PC-3 (cell line): Measurements from ENCODE around the gene NSUN3. TPM values are rescaled to one million over a fixed set of nuclear protein-coding genes. Genes with fewer than 3 reads are reported as not detected.

Source experiments
- ATAC-seq: fragments of 200-7000 bp; cut with Tn5 transposase; 2 replicates; pipeline ENCODE4 v1.9.1; 2020; ENCODE audit warnings: mild to moderate bottlenecking, moderate library complexity
- BruUV-seq: library from RNA; stranded (reverse); fragments of 400-500 nt; replicated peaks from 2 replicates; lab custom pipeline; 2021; lab: Mats Ljungman, UMichigan
- CTCF ChIA-PET: fragments of 300-600 bp; sonication (Branson Sonifier 250); formaldehyde crosslinking; loops from one replicate; lab custom pipeline; 2022; ENCODE audit warnings: antibody characterized with exemption; lab: Charles Lee
- POLR2A ChIA-PET: fragments of 300-600 bp; sonication (Branson Sonifier 250); formaldehyde crosslinking; loops from one replicate; lab custom pipeline; 2022; ENCODE audit warnings: antibody characterized with exemption; ENCODE audit not compliant: unreplicated experiment; lab: Charles Lee
- DNase-seq: peaks from one replicate; pipeline ENCODE4 v3.0.0-alpha.2; 2015
- H2AFZ ChIP-seq: fragments of 300-600 bp; sonication (generic); 2 replicates; pipeline ENCODE4 v1.6.0; 2016; ENCODE audit warnings: antibody characterized with exemption, low read length
- H3F3A ChIP-seq: fragments of 300-600 bp; sonication (generic); one replicate; pipeline ENCODE4 v1.6.0; 2017; ENCODE audit warnings: antibody characterized with exemption, low read length, control low read depth, mild to moderate bottlenecking; ENCODE audit not compliant: unreplicated experiment
- H3K27ac ChIP-seq: fragments of 300-600 bp; sonication (generic); 2 replicates; pipeline ENCODE4 v1.5.1; 2016; ENCODE audit warnings: mild to moderate bottlenecking, low read length
- H3K27me3 ChIP-seq: fragments of 300-600 bp; sonication (generic); 2 replicates; pipeline ENCODE4 v1.6.1; 2016; ENCODE audit warnings: low read length, mixed read lengths
- H3K36me3 ChIP-seq: fragments of 300-600 bp; sonication (generic); 2 replicates; pipeline ENCODE4 v1.6.1; 2016; ENCODE audit warnings: low read depth, mixed run types, low read length, mixed read lengths
- H3K4me1 ChIP-seq: fragments of 300-600 bp; sonication (generic); 2 replicates; pipeline ENCODE4 v1.5.1; 2016; ENCODE audit warnings: low read length; ENCODE audit not compliant: insufficient read depth
- H3K4me2 ChIP-seq: fragments of 300-600 bp; sonication (generic); 2 replicates; pipeline ENCODE4 v1.6.0; 2016; ENCODE audit warnings: low read length
- H3K4me3 ChIP-seq: fragments of 300-600 bp; sonication (generic); 2 replicates; pipeline ENCODE4 v1.5.1; 2016; ENCODE audit warnings: mild to moderate bottlenecking, low read length, mixed read lengths
- H3K79me2 ChIP-seq: fragments of 300-600 bp; sonication (generic); 2 replicates; pipeline ENCODE4 v1.6.1; 2017; ENCODE audit warnings: low read length, mixed read lengths
- H3K9ac ChIP-seq: fragments of 300-600 bp; sonication (generic); 2 replicates; pipeline ENCODE4 v1.6.0; 2016; ENCODE audit warnings: mild to moderate bottlenecking, low read length
- H3K9me2 ChIP-seq: fragments of 300-600 bp; sonication (generic); replicated peaks from 2 replicates; pipeline ENCODE4 v1.6.1; 2016; ENCODE audit warnings: mixed run types, low read length, mixed read lengths
- H3K9me3 ChIP-seq: fragments of 300-600 bp; sonication (generic); 2 replicates; pipeline ENCODE4 v1.6.1; 2016; ENCODE audit warnings: low read length, mixed read lengths
- H4K20me1 ChIP-seq: fragments of 300-600 bp; sonication (generic); 2 replicates; pipeline ENCODE4 v1.6.1; 2016; ENCODE audit warnings: low read length, mixed read lengths
- EZH2 ChIP-seq: fragments of 300-600 bp; sonication (generic); IDR thresholded peaks from one replicate; pipeline ENCODE4 v1.6.1; 2017; ENCODE audit warnings: antibody characterized with exemption, mild to moderate bottlenecking, low read length; ENCODE audit not compliant: unreplicated experiment
- EZH2phosphoT487 ChIP-seq: fragments of 300-600 bp; sonication (generic); IDR thresholded peaks from 2 replicates; pipeline ENCODE4 v1.6.1; 2018; ENCODE audit warnings: mild to moderate bottlenecking, antibody characterized with exemption, low read length, borderline replicate concordance
- intact Hi-C: fragments of 100-400 bp; cut with micrococcal nuclease; formaldehyde crosslinking; loops from 2 replicates; pipeline ENCODE4 v1.9.0; 2023
- total RNA-seq: library from RNA; depleted of rRNA; stranded (reverse); fragments of >200 nt; gene quantifications from 2 replicates; pipeline ENCODE4 v1.2.3, GENCODE V29; 2014
- TF ChIP-seq, protein P1 (sequence below): fragments of 300-600 bp; sonication (generic); conservative IDR thresholded peaks from 2 replicates; pipeline ENCODE4 v1.5.1; 2017; ENCODE audit warnings: antibody characterized with exemption, low read depth, mild to moderate bottlenecking, low read length

NSUN3 gene
- total RNA-seq, 1 experiment from 2014 or later: 4.4 TPM

DNA sequence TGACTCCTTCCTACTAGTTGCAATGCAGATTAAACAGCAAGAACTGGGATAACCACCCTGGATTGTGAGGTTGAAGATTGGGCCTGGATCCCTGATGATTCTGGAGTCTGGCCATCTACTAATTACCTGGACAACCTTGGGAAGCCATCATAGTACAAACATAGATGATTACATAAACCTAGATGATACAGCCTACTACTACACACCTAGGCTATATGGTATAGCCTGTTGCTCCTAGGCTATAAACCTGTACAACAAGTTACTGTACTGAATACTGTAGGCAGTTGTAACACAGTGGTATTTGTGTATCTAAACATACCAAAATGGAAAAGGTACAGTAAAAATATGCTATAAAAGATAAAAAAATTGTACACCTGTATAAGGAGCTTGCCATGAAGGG, 48.0 kb downstream of the NSUN3 start:
- Histone ChIP-seq H3K79me2 (no peaks in the 10 kb centered on the region), H3K9me2 (no peaks in the 10 kb centered on the region), H3F3A (no peaks in the 10 kb centered on the region), H3K36me3 (no peaks in the 10 kb centered on the region), H2AFZ (no peak overlapping the region), H3K4me3 (no peak overlapping the region), H3K27ac (no peak overlapping the region), H3K4me1 (no peaks in the 10 kb centered on the region), H3K9ac (no peak overlapping the region), H3K27me3 (no peaks in the 10 kb centered on the region), H3K4me2 (no peak overlapping the region), H4K20me1 (no peaks in the 10 kb centered on the region), H3K9me3 (no peaks in the 10 kb centered on the region)
- peak; percentile 13; the same call in 1 of the 2 replicates for ATAC-seq
- TF ChIP-seq, protein P1, sequence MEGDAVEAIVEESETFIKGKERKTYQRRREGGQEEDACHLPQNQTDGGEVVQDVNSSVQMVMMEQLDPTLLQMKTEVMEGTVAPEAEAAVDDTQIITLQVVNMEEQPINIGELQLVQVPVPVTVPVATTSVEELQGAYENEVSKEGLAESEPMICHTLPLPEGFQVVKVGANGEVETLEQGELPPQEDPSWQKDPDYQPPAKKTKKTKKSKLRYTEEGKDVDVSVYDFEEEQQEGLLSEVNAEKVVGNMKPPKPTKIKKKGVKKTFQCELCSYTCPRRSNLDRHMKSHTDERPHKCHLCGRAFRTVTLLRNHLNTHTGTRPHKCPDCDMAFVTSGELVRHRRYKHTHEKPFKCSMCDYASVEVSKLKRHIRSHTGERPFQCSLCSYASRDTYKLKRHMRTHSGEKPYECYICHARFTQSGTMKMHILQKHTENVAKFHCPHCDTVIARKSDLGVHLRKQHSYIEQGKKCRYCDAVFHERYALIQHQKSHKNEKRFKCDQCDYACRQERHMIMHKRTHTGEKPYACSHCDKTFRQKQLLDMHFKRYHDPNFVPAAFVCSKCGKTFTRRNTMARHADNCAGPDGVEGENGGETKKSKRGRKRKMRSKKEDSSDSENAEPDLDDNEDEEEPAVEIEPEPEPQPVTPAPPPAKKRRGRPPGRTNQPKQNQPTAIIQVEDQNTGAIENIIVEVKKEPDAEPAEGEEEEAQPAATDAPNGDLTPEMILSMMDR: no peak
- TF ChIP-seq EZH2phosphoT487: no peak
- no peak for TF ChIP-seq EZH2
- ChIA-PET CTCF (no interaction called here), POLR2A (no interaction called here)
- no TSS peak for BruUV-seq
- DNase-seq: no peak
- intact Hi-C loops: no loop called here

DNA sequence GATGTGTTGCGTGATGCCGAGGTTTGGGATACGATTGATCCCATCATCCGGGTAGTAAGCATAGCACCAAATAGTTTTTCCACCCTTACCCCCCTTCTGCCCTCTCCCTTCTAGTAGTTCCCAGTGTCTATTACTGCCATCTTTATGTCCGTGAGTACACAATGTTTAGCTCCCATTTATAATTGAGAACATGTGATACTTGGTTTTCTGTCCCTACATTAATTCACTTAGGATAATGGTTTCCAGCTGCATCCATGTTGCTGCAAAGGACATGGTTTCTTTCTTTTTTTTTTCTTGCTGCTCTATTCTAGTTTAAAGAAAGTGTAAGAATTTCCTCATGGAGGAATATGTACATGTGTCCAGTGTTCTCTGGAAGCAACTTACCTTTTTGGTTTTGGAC, 51.8 kb downstream of the NSUN3 start:
- Histone ChIP-seq H3F3A (no peaks in the 10 kb centered on the region), H3K27me3 (no peaks in the 10 kb centered on the region), H3K9ac (no peak overlapping the region), H3K4me2 (no peak overlapping the region), H4K20me1 (no peaks in the 10 kb centered on the region), H3K36me3 (no peaks in the 10 kb centered on the region), H3K4me1 (no peaks in the 10 kb centered on the region), H3K27ac (no peak overlapping the region), H3K4me3 (no peak overlapping the region), H2AFZ (no peak overlapping the region), H3K79me2 (no peaks in the 10 kb centered on the region), H3K9me3 (no peaks in the 10 kb centered on the region), H3K9me2 (no peaks in the 10 kb centered on the region)
- no peak for DNase-seq
- ChIA-PET CTCF (interaction anchor here (0.6 kb wide), 1 partner anchor 1549 kb away, joined by 3 read pairs; no protein-coding TSS in a partner anchor), POLR2A (interaction anchor here (0.6 kb wide), 1 partner anchor 582 kb away, joined by 3 read pairs; no protein-coding TSS in a partner anchor)
- no TSS peak for BruUV-seq
- TF ChIP-seq, protein P1: no peak
- TF ChIP-seq EZH2: no peak
- TF ChIP-seq EZH2phosphoT487: no peak
- intact Hi-C loops: loop anchor here (1.0 to 5.0 kb wide), 7 partner anchors 43 to 603 kb away; no protein-coding TSS in a partner anchor
- no peak for ATAC-seq

DNA sequence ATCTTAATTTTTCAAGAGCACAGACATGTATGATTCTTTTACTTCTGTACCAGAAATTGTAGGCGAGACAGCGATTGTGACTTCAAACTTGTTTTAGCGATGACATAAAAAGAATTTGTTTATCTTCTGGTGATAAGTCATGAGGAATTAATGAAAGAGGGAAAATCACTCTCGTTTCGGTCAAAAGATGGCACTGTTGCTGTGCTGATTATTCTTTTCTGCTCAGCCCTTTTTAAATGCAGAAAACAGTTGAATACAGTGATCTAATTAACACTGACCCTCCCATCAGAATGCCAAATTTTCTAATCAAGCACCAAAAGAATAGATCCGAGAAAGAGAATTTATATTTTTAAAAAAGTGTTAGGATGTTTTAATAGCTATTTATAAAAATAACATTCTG, 52.6 kb downstream of the NSUN3 start:
- Histone ChIP-seq H3K4me1 (no peaks in the 10 kb centered on the region), H3K9ac (no peak overlapping the region), H3K27ac (no peak overlapping the region), H3K9me3 (no peaks in the 10 kb centered on the region), H3K79me2 (no peaks in the 10 kb centered on the region), H3F3A (no peaks in the 10 kb centered on the region), H4K20me1 (no peaks in the 10 kb centered on the region), H3K4me2 (no peak overlapping the region), H3K36me3 (no peaks in the 10 kb centered on the region), H3K27me3 (no peaks in the 10 kb centered on the region), H3K9me2 (no peaks in the 10 kb centered on the region), H3K4me3 (no peak overlapping the region), H2AFZ (no peak overlapping the region)
- intact Hi-C loops: loop anchor here (1.0 to 5.0 kb wide), 7 partner anchors 42 to 602 kb away; no protein-coding TSS in a partner anchor
- no peak for TF ChIP-seq EZH2
- TF ChIP-seq, protein P1: peak; percentile 83
- ChIA-PET CTCF (no interaction called here), POLR2A (no interaction called here)
- no TSS peak for BruUV-seq
- ATAC-seq: peak; percentile 55
- DNase-seq: peak; percentile 68
